ENCODE results near the gene CYTH4.

Gene CYTH4

DNA sequence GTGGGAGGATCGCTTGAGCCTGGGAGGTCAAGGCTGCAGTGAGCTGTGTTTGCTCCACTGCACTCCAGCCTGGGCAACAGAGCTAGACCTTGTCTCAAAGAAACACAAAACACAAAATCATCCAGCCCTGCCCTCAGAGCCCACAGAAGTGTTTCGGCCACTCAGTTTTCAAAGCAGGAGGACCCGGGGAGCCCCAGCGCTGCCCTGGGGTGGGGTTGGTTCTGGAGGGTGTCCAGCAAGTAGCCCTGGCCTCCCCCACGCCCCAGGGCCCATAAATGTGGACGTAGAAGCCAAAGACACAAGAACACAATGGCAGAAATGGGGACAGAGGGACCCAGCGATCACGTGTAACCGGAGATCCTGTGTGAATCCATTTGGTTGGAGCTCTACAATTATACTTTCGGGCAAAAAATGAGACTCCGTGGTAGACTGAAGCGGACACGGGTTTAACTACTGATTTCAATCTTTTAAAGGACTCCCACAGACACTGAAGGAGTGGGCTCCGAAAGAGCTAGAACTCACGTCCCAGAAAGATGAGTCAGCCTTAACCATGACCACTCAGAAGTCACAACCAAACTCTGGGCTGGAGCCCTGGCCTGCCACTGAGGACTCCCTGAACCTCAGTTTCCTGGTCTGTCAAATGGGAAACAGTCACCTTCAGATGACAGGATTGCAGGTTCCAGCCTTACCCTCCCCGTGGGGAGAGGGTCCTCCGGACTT lies 9.0 kb upstream of the CYTH4 start:
- no peak for DNase-seq

- no peak for DNase-seq
Observed at GRCh38 chr22:37273846-37274225, 8.5 kb upstream of the CYTH4 start.

GRCh38 chr22:37274380-37274862 lies 7.9 kb upstream of the CYTH4 start:
- no peak for DNase-seq

DNA sequence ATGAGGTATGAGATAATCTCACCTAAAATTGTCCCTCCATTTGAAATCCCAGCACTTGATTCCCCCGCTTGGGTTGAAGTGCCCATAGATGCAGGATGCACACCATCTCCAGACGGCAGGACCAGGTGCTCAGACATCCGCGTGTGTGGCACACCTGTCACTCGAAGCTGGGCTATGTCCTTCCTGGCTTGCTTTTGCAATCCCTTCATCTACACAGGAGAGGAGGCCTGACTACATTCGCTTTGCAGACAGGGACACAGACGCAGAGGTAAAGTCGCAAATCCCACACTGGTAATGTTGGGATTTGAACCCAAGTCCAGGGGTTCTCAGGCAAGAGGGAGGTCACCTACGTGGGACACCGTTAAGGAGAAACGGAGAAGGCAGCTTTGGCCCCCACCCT lies 7.2 kb upstream of the CYTH4 start:
- no peak for DNase-seq

- no peak for DNase-seq
Observed at GRCh38 chr22:37275622-37276021, 6.7 kb upstream of the CYTH4 start.

DNA sequence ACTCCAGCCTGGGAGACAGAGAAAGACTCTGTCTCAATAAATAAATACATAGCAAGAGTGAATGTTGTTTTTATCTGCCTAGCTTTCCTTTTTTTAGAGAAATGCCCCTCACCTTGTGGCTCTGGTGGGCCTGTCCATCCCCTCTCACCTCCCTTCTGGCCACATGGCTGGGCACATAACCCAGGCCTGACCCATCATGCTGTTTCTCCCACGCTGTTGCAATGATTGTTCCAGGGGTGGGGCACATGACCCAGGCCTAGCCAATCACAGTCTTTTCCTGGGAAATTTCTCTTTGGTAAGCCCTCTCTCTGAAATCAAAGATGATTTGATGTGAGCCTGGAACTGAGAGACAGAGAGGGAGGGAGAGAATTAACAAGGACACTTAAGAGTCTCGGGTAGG lies 5.5 kb upstream of the CYTH4 start:
- DNase-seq = no peak

- no peak for DNase-seq
Observed at GRCh38 chr22:37277384-37277783, 4.9 kb upstream of the CYTH4 start.

DNA sequence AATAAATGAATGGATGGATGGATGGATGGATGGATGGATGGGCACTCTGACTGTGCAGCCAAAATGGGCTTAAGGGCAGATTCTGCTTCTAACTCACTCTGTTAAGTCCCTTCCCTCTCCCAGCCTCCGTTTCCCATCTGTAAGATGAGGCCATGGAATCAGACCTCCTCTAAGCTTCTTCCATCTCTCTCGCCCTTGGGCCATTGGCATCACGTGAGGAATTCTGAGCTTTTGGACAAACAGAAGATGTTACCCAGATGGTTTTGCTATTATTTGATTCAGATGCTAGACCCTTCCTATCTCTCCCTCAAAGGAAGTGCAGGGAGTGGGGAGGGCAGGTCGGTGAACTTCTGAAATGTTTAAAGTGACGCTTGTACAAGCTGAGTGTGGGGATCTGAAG lies 4.0 kb upstream of the CYTH4 start:
- DNase-seq = no peak

DNA sequence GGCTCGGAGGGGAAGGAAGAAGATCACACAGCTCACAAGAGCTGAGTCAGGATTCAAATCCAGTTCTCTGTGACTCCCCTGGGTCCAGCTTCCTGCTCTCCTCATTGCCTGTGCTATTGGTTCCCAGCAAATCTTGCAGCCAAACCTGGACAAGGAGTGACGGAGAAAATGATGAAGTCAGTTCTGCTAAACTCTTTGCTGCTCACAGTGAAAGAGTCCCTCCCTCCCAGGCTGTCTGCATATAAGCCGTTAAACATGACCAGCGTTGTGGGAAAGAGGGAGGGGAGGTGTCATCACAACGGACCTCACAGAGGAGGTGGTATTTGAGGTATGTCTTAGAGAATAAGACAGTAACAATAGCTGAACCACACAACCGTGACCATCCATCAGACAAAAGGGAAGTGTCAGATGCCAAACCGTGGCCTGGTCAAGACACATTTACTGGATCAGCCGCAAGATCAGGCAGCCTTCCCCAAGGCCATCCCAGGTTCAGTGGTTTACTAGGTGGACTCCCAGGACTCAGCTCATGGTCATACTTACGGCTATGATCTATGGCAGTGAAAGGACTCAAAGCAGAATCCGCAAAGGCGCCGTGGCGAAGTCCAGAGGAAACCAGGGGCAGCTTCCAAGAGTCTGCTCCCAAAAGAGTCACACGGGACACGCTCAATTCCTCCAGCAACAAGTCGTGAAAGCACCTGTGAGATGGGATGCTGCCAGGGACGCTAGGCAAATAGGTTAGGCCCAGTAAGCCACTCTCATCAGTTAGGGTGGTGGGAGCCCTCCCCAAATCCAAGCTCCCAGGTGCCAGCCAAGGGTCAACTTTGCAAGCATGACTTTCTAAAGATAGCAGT lies 2.8 kb upstream of the CYTH4 start:
- no peak for DNase-seq

GRCh38 chr22:37280718-37281117 lies 1.6 kb upstream of the CYTH4 start:
- no peak for DNase-seq

GRCh38 chr22:37281195-37281594 lies 1.1 kb upstream of the CYTH4 start:
- no peak for DNase-seq

- no peak for DNase-seq
Observed at GRCh38 chr22:37281646-37282384, 493 bp upstream of the CYTH4 start.

DNA sequence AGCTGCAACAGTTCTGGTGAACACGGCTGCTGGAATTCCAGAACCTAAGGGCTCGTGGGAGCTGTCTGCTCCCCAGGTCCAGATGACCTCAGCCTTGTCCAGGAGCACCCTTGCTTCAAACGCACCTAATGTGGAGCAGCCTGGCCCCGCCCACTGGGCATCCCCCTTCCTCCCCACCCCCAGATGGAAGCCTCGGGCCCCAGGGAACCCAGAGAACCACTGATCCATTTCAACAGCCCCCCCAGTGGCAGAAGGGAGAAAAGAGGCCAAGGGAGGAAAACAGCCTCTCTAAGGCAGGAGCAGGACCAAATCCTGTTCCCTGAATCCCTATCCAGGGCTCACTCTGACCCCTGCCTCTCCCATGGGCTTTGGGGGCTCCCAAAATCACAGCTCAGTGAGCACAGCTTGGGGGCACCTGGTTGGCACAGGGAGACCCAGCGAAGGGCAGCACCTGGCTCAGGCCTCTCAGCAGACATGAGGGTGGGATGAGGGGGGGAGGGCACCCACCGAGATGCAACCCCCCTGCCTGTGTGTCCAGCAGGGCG lies 1.2 kb downstream of the CYTH4 start:
- peak in 1 of 4 experiments; percentile 59 for DNase-seq

DNA sequence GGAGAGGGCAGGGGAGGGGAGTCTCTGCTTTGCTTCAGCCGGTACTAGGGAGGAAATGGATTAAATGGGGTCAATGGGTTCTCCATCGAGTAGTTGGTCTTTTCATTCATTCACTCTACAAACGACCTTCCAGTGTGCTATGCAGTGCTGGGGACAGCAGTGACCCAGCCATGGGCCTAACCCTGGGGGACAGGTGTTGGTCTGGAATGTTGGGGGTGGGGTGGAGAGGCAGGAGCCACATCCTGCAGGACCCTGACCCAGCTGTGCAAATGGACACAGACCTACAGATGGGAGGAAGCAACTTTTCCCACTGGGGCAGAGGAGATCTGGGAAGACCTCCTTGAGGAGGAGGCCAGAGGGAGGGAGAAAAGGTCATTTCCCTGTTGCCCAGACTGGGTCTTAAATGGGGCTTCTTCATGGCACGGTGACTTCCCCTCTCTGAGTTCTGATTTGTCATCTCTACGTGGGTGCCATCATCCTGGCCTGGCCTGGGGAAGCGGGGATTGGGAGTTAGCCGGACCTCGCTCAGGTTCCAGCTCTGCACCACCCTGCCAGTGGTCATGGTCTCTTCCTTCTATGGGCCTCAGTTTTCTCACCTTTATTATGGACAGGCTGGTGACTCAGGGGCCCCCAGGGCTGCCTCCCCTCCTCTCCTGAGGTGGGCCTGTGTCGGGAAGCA lies 2.0 kb downstream of the CYTH4 start:
- DNase-seq = no peak

GRCh38 chr22:37284805-37285355 lies 2.6 kb downstream of the CYTH4 start:
- DNase-seq = peak in 2 of 4 experiments; percentile 23 to 48

- DNase-seq = no peak
Observed at GRCh38 chr22:37285937-37286336, 3.6 kb downstream of the CYTH4 start.

DNA sequence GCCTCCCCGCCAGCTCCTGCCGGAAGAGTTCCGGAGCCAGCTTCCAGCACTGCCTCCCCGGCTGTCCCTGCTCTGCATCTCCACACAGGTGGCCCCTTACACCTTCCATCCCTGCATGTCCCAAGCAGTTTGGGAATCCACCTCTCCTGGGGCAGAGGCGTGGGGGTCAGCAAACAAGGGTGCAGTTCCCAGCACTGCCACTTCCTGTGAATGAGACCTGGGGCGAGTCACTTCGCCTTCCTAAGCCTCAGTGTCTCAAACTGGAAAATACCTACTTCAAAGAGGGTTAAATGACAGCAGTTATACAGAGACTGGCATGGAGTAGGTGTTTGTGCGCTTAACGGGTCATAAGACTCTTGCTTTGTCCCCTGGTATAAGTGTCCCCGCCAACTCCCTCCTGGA lies 5.2 kb downstream of the CYTH4 start:
- DNase-seq = no peak

- no peak for DNase-seq
Observed at GRCh38 chr22:37288521-37288920, 6.2 kb downstream of the CYTH4 start.

DNA sequence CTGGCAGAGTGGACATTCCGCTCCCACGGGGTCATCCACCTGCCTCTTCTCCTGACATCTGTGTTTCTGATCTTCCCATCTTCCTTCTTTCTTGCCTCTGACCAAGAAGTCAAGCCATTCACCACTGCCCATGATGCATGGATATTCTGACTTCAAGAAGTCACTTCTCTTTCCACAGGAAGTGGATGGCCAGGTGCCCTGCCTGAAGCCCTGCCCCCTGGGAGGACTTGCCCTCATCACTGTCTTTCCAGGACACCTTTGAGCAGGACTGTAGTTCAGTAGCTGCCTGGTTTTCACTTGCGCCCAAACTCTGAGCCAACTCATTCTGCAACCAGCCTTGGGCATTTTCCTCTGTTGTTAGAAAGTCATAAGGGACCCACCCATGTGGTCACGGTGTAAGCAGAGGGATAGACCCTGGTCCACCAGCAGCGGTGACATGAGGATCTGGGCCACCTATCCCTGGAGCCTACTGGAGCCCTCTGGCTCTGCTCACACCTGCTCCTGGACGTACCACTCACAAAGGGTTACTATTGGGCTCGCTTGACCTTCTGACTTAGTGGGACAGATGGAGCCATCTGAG lies 6.9 kb downstream of the CYTH4 start:
- no peak for DNase-seq

DNA sequence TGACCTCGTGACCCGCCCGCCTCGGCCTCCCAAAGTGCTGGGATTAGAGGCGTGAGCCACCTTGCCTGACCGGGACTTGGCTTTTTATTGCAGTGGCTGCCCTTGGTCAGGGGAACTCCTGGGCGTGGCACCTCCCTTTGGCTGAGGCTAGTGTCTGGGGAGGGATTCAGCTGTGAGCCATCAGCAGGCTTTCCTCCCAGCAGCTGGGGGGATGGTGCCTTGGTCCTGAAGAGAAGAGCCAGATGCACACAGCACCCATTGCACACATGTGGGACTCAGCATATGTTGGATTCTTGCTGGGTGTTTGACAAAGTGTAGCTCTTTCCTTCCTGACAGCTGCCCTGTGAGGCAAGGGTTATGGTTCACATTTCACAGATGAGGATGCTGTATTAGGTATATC lies 8.4 kb downstream of the CYTH4 start:
- no peak for DNase-seq

DNA sequence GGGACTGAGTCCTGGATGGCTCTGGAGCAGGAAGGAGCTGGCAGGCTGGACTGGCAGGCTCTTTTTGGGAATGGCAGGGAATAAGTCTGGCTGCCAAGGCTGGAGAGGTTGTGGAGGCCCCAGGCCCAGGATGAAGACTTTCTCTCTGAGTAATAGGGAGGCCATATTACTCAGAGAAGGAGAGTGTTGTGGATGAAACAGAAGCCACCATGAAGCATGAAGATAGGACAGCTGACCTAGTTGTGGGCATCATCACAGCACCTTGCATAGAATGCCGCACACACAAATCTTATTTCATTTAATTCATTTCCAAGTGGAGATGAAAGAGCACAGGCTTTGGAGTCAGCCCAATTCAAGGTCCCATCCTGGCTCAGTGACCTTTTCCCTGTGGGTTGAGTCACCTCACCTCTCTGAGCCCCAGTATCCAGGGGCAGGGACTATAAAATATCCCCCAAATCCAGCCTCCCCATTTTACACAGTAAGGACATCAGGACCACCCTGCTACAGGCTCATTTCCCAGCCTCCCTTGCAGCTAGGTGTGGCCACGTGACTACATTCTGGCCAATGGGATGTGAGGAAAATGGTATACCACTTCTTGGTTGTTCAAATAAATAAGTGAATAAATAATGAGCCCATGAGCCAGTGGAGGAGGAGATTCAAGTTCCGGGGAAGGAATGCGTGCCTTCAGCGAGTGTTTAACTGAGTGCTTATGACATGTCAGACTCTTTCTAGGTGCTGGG lies 9.4 kb downstream of the CYTH4 start:
- DNase-seq = no peak

All from activated naive CD4-positive, alpha-beta T cell (primary cell).